IMR-90 (cell line): ENCODE results near the gene GPAM. TPM values are rescaled to one million over a fixed set of nuclear protein-coding genes. Genes with fewer than 3 reads are reported as not detected.

ENCODE experiments used
- ATAC-seq: fragments of 200-7000 bp; cut with Tn5 transposase; 2 replicates; pipeline ENCODE4 v1.9.1; 2020; ENCODE audit warnings: low read depth, mild to moderate bottlenecking, moderate library complexity
- BruUV-seq: library from RNA; stranded (reverse); fragments of 400-500 nt; replicated peaks from 2 replicates; lab custom pipeline; 2021; lab: Mats Ljungman, UMichigan
- CTCF ChIA-PET: fragments of 300-600 bp; formaldehyde crosslinking; extraction: SDS; loops from one replicate; lab custom pipeline; 2021; ENCODE audit warnings: antibody characterized with exemption; lab: Yijun Ruan, JAX
- POLR2A ChIA-PET: fragments of 300-600 bp; sonication (Branson Sonifier 250); formaldehyde crosslinking; loops from one replicate; lab custom pipeline; 2022; ENCODE audit warnings: antibody characterized with exemption; ENCODE audit not compliant: unreplicated experiment; lab: Charles Lee
- DNase-seq: peaks from one replicate; pipeline ENCODE4 v3.0.0; 2013
- H2AFZ ChIP-seq: replicated peaks from 2 replicates; pipeline ENCODE3; 2013; ENCODE audit warnings: low read length, mild to moderate bottlenecking; ENCODE audit not compliant: poor library complexity
- H2AK5ac ChIP-seq: 2 replicates; pipeline ENCODE4 v1.6.1; 2013; ENCODE audit warnings: low read depth, low read length, inconsistent platforms
- H2AK9ac ChIP-seq: replicated peaks from 2 replicates; pipeline ENCODE3; 2013; ENCODE audit warnings: mild to moderate bottlenecking, low read depth, low read length, moderate library complexity; ENCODE audit not compliant: poor library complexity
- H2BK120ac ChIP-seq: 2 replicates; pipeline ENCODE4 v1.6.1; 2013; ENCODE audit warnings: low read depth, low read length, inconsistent platforms
- H2BK15ac ChIP-seq: 3 replicates; pipeline ENCODE4 v1.6.1; 2013; ENCODE audit warnings: low read depth, low read length, inconsistent platforms
- H2BK20ac ChIP-seq: 2 replicates; pipeline ENCODE4 v1.6.1; 2013; ENCODE audit warnings: low read depth, mild to moderate bottlenecking, inconsistent platforms, low read length, moderate library complexity
- H2BK5ac ChIP-seq: 2 replicates; pipeline ENCODE4 v1.6.1; 2013; ENCODE audit warnings: mild to moderate bottlenecking, low read depth, low read length, inconsistent platforms; ENCODE audit not compliant: poor library complexity, severe bottlenecking
- H3K14ac ChIP-seq: replicated peaks from 2 replicates; pipeline ENCODE4 v1.6.1; 2013; ENCODE audit warnings: low read depth, low read length, inconsistent platforms
- H3K18ac ChIP-seq: 2 replicates; pipeline ENCODE4 v1.6.1; 2013; ENCODE audit warnings: low read depth, low read length, control low read depth
- H3K23ac ChIP-seq: 2 replicates; pipeline ENCODE4 v1.6.1; 2013; ENCODE audit warnings: low read depth, low read length, inconsistent platforms
- H3K27ac ChIP-seq: 2 replicates; pipeline ENCODE4 v1.5.1; 2013; ENCODE audit warnings: mild to moderate bottlenecking, control low read depth, low read length; ENCODE audit not compliant: insufficient read depth
- H3K27me3 ChIP-seq: 2 replicates; pipeline ENCODE4 v1.6.1; 2013; ENCODE audit warnings: low read length; ENCODE audit not compliant: control insufficient read depth, insufficient read depth
- H3K36me3 ChIP-seq: 2 replicates; pipeline ENCODE4 v1.6.1; 2013; ENCODE audit warnings: low read length, mixed read lengths; ENCODE audit not compliant: control insufficient read depth, insufficient read depth
- H3K4ac ChIP-seq: 2 replicates; pipeline ENCODE4 v1.6.1; 2013; ENCODE audit warnings: low read depth, low read length, inconsistent platforms
- H3K4me1 ChIP-seq: 2 replicates; pipeline ENCODE4 v1.6.1; 2013; ENCODE audit warnings: low read length, mixed read lengths; ENCODE audit not compliant: control insufficient read depth, insufficient read depth
- H3K4me2 ChIP-seq: 2 replicates; pipeline ENCODE4 v1.6.1; 2013; ENCODE audit warnings: low read depth, mild to moderate bottlenecking, control low read depth, low read length, moderate library complexity
- H3K4me3 ChIP-seq: 2 replicates; pipeline ENCODE4 v1.5.1; 2013; ENCODE audit warnings: low read depth, mild to moderate bottlenecking, control low read depth, low read length, moderate library complexity; ENCODE audit not compliant: insufficient read depth
- H3K56ac ChIP-seq: 2 replicates; pipeline ENCODE4 v1.6.1; 2013; ENCODE audit warnings: low read length, inconsistent platforms; ENCODE audit not compliant: insufficient read depth; ENCODE audit errors: extremely low read depth
- H3K79me1 ChIP-seq, 2 experiments: 2 replicates each; pipeline ENCODE4 v1.6.1; 2013; ENCODE audit warnings: low read length in 2 of 2, inconsistent platforms in 1 of 2, low read depth in 1 of 2
- H3K9ac ChIP-seq: 2 replicates; pipeline ENCODE4 v1.6.1; 2013; ENCODE audit warnings: low read depth, low read length, control low read depth
- H3K9me1 ChIP-seq: 2 replicates; pipeline ENCODE4 v1.6.1; 2013; ENCODE audit warnings: low read length, inconsistent platforms; ENCODE audit not compliant: insufficient read depth
- H3K9me3 ChIP-seq: 2 replicates; pipeline ENCODE4 v1.6.1; 2013; ENCODE audit warnings: low read length; ENCODE audit not compliant: control insufficient read depth, insufficient read depth
- H4K20me1 ChIP-seq: 2 replicates; pipeline ENCODE4 v1.6.1; 2013; ENCODE audit warnings: low read length, inconsistent platforms; ENCODE audit not compliant: insufficient read depth
- H4K5ac ChIP-seq: 2 replicates; pipeline ENCODE4 v1.6.1; 2013; ENCODE audit warnings: mild to moderate bottlenecking, low read depth, low read length, control low read depth
- H4K8ac ChIP-seq, 2 experiments: 2 replicates each; pipeline ENCODE4 v1.6.1; 2013; ENCODE audit warnings: low read depth in 2 of 2, low read length in 2 of 2, control low read depth in 1 of 2, inconsistent platforms in 1 of 2
- H4K91ac ChIP-seq: 2 replicates; pipeline ENCODE4 v1.6.1; 2013; ENCODE audit warnings: low read depth, low read length, inconsistent platforms; ENCODE audit not compliant: insufficient read depth
- BHLHE40 ChIP-seq: fragments of 150-350 bp; IDR thresholded peaks from 2 replicates; pipeline ENCODE4 v1.6.1; 2016; ENCODE audit warnings: mild to moderate bottlenecking, low read depth, low read length
- CEBPB ChIP-seq: IDR thresholded peaks from 2 replicates; pipeline ENCODE4 v1.6.1; 2012; ENCODE audit warnings: low read depth, low read length, improper control_type of control experiment
- CHD1 ChIP-seq: IDR thresholded peaks from 2 replicates; pipeline ENCODE4 v1.6.1; 2012; ENCODE audit warnings: low read depth, low read length, improper control_type of control experiment
- FOS ChIP-seq: fragments of 150-350 bp; IDR thresholded peaks from 2 replicates; pipeline ENCODE4 v1.6.1; 2016; ENCODE audit warnings: low read depth, low read length
- MAFK ChIP-seq: IDR thresholded peaks from 2 replicates; pipeline ENCODE4 v1.6.1; 2012; ENCODE audit warnings: low read depth, low read length, improper control_type of control experiment
- MAZ ChIP-seq: IDR thresholded peaks from 2 replicates; pipeline ENCODE4 v1.6.1; 2012; ENCODE audit warnings: low read depth, mild to moderate bottlenecking, low read length, improper control_type of control experiment, moderate library complexity, borderline replicate concordance
- MXI1 ChIP-seq: IDR thresholded peaks from 2 replicates; pipeline ENCODE4 v1.6.1; 2012; ENCODE audit warnings: low read depth, mild to moderate bottlenecking, low read length, moderate library complexity, borderline replicate concordance
- NFE2L2 ChIP-seq: fragments of 150-350 bp; IDR thresholded peaks from 2 replicates; pipeline ENCODE4 v1.6.1; 2016; ENCODE audit warnings: low read depth, mild to moderate bottlenecking, low read length
- POLR2A ChIP-seq: IDR thresholded peaks from 2 replicates; pipeline ENCODE4 v1.6.1; 2012; ENCODE audit warnings: mild to moderate bottlenecking, low read depth, low read length
- RAD21 ChIP-seq: IDR thresholded peaks from 2 replicates; pipeline ENCODE4 v1.6.1; 2012; ENCODE audit warnings: low read length, improper control_type of control experiment
- RCOR1 ChIP-seq: IDR thresholded peaks from 2 replicates; pipeline ENCODE4 v1.6.1; 2012; ENCODE audit warnings: mild to moderate bottlenecking, low read length, improper control_type of control experiment; ENCODE audit not compliant: insufficient replicate concordance
- RFX5 ChIP-seq: IDR thresholded peaks from 2 replicates; pipeline ENCODE4 v1.8.0; 2012; ENCODE audit warnings: low read depth, mild to moderate bottlenecking, low read length, moderate library complexity
- SMC3 ChIP-seq: fragments of 150-350 bp; IDR thresholded peaks from 2 replicates; pipeline ENCODE4 v1.6.1; 2016; ENCODE audit warnings: low read depth, mild to moderate bottlenecking, antibody characterized with exemption, low read length, moderate library complexity
- WGBS, 2 experiments: methylation state at CpG; one replicate each; pipeline versions ENCODE4 v1.1.5 to v1.1.7; 2013; ENCODE audit warnings: missing lambda C conversion rate in 2 of 2; ENCODE audit not compliant: insufficient read length in 1 of 2; ENCODE audit errors: extremely low coverage in 2 of 2; 5-methylcytosine and 5-hydroxymethylcytosine counted together
- dilution Hi-C: fragments of 300-500 bp; cut with HindIII; formaldehyde crosslinking; loops from one replicate; pipeline ENCODE4 v1.14.3; 2018; ENCODE audit warnings: low sequenced_read_pairs; ENCODE audit not compliant: unreplicated experiment
- in situ Hi-C: fragments of 300-500 bp; cut with MboI; formaldehyde crosslinking; loops from 3 replicates; pipeline ENCODE4 v1.14.3; 2019; ENCODE audit warnings: low sequenced_read_pairs, inconsistent platforms, mixed read lengths
- intact Hi-C: fragments of 100-400 bp; cut with micrococcal nuclease; formaldehyde crosslinking; loops from 2 replicates; pipeline ENCODE4 v1.10.0; 2022
- polyA plus RNA-seq, 3 experiments: library from polyadenylated mRNA; depleted of rRNA; stranded (reverse); fragments of >200 nt; gene quantifications; 2 replicates each; pipeline ENCODE4 v1.2.3, GENCODE V29; 2012; ENCODE audit warnings: low replicate concordance in 1 of 3
- total RNA-seq: library from RNA; depleted of rRNA; stranded (reverse); fragments of >200 nt; gene quantifications from 2 replicates; pipeline ENCODE4 v1.2.3, GENCODE V29; 2012
- TF ChIP-seq, protein P1 (sequence below): fragments of 150-350 bp; IDR thresholded peaks from 2 replicates; pipeline ENCODE4 v1.6.1; 2017; ENCODE audit warnings: mild to moderate bottlenecking, antibody characterized with exemption, low read length, low read depth
- TF ChIP-seq, protein P2 (sequence below): conservative IDR thresholded peaks from 2 replicates; pipeline ENCODE4 v1.5.1; 2012; ENCODE audit warnings: mild to moderate bottlenecking, low read depth, low read length, improper control_type of control experiment
- TF ChIP-seq, protein P3 (sequence below): fragments of 150-350 bp; IDR thresholded peaks from 2 replicates; pipeline ENCODE4 v1.6.1; 2016; ENCODE audit warnings: low read depth, mild to moderate bottlenecking, low read length, moderate library complexity, borderline replicate concordance

GPAM gene
- total and polyA plus RNA-seq, 2 of the 4 experiments (the other 2 are of a cell fraction) = 3.5 to 11.5 TPM

DNA sequence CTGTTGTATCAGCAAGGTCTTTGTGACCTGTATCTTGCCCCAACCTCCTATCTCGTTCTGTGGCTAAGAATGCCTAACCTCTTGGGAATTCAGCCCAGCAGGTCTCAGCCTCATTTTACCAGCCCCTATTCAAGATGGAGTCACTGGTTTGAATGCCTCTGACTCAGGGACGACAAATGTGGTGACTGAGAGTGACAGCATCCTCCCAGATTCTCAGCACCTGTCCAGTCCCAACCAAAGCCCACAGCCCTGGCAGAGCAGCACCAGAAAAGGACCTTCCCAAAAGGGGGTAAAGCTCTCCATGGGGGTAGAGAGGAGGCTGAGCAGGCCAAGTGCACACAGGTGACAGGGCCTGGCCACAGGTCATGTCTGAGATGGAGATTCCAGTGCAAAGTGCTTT is 35.4 kb upstream of the GPAM start:
- Histone ChIP-seq H3K9me3 (no peaks in the 10 kb centered on the region; the same call in 1 of the 2 replicates), H3K9me1 (no peaks in the 10 kb centered on the region), H3K4me3 (no peak overlapping the region), H3K56ac (no peak overlapping the region), H2AFZ (no peak overlapping the region), H2BK120ac (no peak overlapping the region), H4K5ac (no peak overlapping the region), H3K4ac (no peak overlapping the region), H3K27me3 (peaks cover 2% of the 10 kb centered on the region), H3K9ac (no peak overlapping the region), H2BK20ac (no peak overlapping the region), H3K79me1 (no peaks in the 10 kb centered on the region), H2AK9ac (no peak overlapping the region), H3K36me3 (no peaks in the 10 kb centered on the region), H4K20me1 (no peaks in the 10 kb centered on the region), H2BK5ac (no peak overlapping the region), H3K18ac (no peak overlapping the region), H2BK15ac (no peak overlapping the region), H3K14ac (no peak overlapping the region), H4K91ac (no peak overlapping the region), H2AK5ac (no peak overlapping the region), H4K8ac (no peak overlapping the region), H3K23ac (no peak overlapping the region), H3K4me2 (no peak overlapping the region), H3K27ac (no peak overlapping the region), H3K4me1 (no peaks in the 10 kb centered on the region)
- ChIA-PET CTCF (no interaction called here), POLR2A (no interaction called here)
- in situ Hi-C loops (no loop called here), intact Hi-C loops (no loop called here), dilution Hi-C loops (no loop called here)
- ATAC-seq (no peak), DNase-seq (no peak)
- TF ChIP-seq RFX5 (no peak), MAFK (no peak), RCOR1 (no peak), CEBPB (no peak), FOS (no peak), SMC3 (no peak), MXI1 (no peak), MAZ (no peak), BHLHE40 (no peak), CHD1 (no peak), NFE2L2 (no peak), POLR2A (no peak), RAD21 (no peak)
- TF ChIP-seq, protein P1, sequence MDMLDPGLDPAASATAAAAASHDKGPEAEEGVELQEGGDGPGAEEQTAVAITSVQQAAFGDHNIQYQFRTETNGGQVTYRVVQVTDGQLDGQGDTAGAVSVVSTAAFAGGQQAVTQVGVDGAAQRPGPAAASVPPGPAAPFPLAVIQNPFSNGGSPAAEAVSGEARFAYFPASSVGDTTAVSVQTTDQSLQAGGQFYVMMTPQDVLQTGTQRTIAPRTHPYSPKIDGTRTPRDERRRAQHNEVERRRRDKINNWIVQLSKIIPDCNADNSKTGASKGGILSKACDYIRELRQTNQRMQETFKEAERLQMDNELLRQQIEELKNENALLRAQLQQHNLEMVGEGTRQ = no peak
- TF ChIP-seq, protein P2, sequence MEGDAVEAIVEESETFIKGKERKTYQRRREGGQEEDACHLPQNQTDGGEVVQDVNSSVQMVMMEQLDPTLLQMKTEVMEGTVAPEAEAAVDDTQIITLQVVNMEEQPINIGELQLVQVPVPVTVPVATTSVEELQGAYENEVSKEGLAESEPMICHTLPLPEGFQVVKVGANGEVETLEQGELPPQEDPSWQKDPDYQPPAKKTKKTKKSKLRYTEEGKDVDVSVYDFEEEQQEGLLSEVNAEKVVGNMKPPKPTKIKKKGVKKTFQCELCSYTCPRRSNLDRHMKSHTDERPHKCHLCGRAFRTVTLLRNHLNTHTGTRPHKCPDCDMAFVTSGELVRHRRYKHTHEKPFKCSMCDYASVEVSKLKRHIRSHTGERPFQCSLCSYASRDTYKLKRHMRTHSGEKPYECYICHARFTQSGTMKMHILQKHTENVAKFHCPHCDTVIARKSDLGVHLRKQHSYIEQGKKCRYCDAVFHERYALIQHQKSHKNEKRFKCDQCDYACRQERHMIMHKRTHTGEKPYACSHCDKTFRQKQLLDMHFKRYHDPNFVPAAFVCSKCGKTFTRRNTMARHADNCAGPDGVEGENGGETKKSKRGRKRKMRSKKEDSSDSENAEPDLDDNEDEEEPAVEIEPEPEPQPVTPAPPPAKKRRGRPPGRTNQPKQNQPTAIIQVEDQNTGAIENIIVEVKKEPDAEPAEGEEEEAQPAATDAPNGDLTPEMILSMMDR = no peak
- TF ChIP-seq, protein P3, sequence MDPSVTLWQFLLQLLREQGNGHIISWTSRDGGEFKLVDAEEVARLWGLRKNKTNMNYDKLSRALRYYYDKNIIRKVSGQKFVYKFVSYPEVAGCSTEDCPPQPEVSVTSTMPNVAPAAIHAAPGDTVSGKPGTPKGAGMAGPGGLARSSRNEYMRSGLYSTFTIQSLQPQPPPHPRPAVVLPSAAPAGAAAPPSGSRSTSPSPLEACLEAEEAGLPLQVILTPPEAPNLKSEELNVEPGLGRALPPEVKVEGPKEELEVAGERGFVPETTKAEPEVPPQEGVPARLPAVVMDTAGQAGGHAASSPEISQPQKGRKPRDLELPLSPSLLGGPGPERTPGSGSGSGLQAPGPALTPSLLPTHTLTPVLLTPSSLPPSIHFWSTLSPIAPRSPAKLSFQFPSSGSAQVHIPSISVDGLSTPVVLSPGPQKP = no peak
- no TSS peak for BruUV-seq
- no CpG with 5 or more reads among the region's 2 CpGs for whole genome bisulfite sequencing, 2 experiments
